Glutamatergic neuron (in vitro differentiated cells): ENCODE results near the gene KRT76. TPM values are rescaled to one million over a fixed set of nuclear protein-coding genes. Genes with fewer than 3 reads are reported as not detected.

Experiments
- DNase-seq: peaks from one replicate; pipeline ENCODE4 v3.0.0; 2022
- H3K27ac Mint-ChIP-seq: one replicate; pipeline ENCODE4 v1.8.0; 2020; ENCODE audit warnings: mild to moderate bottlenecking, mixed read lengths, inconsistent platforms; ENCODE audit not compliant: unreplicated experiment
- H3K27me3 Mint-ChIP-seq: one replicate; pipeline ENCODE4 v1.8.0; 2020; ENCODE audit warnings: mild to moderate bottlenecking, moderate library complexity, mixed read lengths, inconsistent platforms; ENCODE audit not compliant: unreplicated experiment
- H3K36me3 Mint-ChIP-seq: one replicate; pipeline ENCODE4 v1.8.0; 2020; ENCODE audit warnings: mild to moderate bottlenecking, mixed read lengths, inconsistent platforms; ENCODE audit not compliant: unreplicated experiment
- H3K4me1 Mint-ChIP-seq: one replicate; pipeline ENCODE4 v1.8.0; 2020; ENCODE audit warnings: mild to moderate bottlenecking, low read depth, mixed read lengths, inconsistent platforms; ENCODE audit not compliant: unreplicated experiment
- H3K4me3 Mint-ChIP-seq: one replicate; pipeline ENCODE4 v1.8.0; 2020; ENCODE audit warnings: mild to moderate bottlenecking, mixed read lengths, inconsistent platforms; ENCODE audit not compliant: unreplicated experiment
- H3K9me3 Mint-ChIP-seq: one replicate; pipeline ENCODE4 v1.8.0; 2020; ENCODE audit warnings: mild to moderate bottlenecking, moderate library complexity, mixed read lengths, inconsistent platforms; ENCODE audit not compliant: unreplicated experiment
- CTCF ChIP-seq: fragments of 200-600 bp; sonication (generic); IDR thresholded peaks from one replicate; pipeline ENCODE4 v1.5.0; 2021; ENCODE audit not compliant: partially characterized antibody, unreplicated experiment
- total RNA-seq: library from RNA; stranded (reverse); fragmentation: NEBNext Ultra II Directional; extraction: Animal tissue kit (Norgen Biotek cat#: 25700); gene quantifications from one replicate; pipeline ENCODE4 v1.2.1, GENCODE V29; 2021; ENCODE audit not compliant: unreplicated experiment

The KRT76 gene
- total RNA-seq, 1 donor from 2014 or later: not detected

DNA sequence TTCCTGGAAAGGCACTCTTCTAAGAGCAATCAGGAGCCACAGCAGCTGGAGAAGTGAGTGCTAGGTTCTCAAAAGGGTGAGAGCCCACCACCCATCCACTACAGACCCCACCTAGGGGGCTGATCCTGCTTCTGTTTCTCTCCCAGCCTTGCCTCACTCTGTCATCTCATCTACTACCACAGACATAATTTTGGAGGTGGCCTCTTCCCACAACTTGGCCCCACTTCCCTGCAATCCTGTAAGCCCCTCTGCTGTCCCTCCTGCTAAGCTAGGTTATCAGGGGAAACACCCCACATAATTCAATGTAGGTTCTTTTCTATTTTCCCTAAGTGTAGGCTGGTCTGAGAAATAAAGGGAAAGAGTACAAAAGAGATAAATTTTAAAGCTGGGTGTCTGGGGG is 16.5 kb downstream of the KRT76 start:
- Mint-ChIP-seq H3K9me3 (no peaks in the 10 kb centered on the region), H3K36me3 (no peaks in the 10 kb centered on the region), H3K27ac (no peak overlapping the region), H3K4me1 (no peaks in the 10 kb centered on the region), H3K27me3 (no peaks in the 10 kb centered on the region), H3K4me3 (no peak overlapping the region)
- no peak for DNase-seq
- TF ChIP-seq CTCF: no peak

DNA sequence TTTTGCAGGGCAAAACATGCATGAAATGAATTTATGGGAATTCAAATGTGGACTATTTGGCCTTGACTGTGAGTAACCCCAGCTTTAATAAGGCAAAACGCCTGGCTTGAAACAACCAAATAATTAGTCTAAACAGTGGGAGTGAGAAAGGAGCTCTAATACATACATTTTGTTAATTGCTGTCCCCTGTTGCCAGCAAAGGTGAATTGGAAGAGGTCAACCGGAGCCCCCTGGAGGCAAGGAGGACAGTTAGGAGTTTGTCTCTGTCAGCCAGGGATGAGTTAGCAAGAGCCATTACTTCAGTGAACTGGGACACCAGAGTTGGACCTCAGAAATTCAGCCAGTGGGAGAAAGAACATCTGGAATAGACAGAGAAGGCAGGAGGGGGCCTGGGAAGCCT is 17.4 kb downstream of the KRT76 start:
- no peak for TF ChIP-seq CTCF
- Mint-ChIP-seq H3K27me3 (no peaks in the 10 kb centered on the region), H3K4me1 (no peaks in the 10 kb centered on the region), H3K36me3 (no peaks in the 10 kb centered on the region), H3K4me3 (no peak overlapping the region), H3K27ac (no peak overlapping the region), H3K9me3 (no peaks in the 10 kb centered on the region)
- DNase-seq: no peak

GRCh38 chr12:52759218-52759617 is 17.9 kb downstream of the KRT76 start:
- TF ChIP-seq CTCF: no peak
- Mint-ChIP-seq H3K4me3 (no peak overlapping the region), H3K4me1 (no peaks in the 10 kb centered on the region), H3K27ac (no peak overlapping the region), H3K27me3 (no peaks in the 10 kb centered on the region), H3K36me3 (no peaks in the 10 kb centered on the region), H3K9me3 (no peaks in the 10 kb centered on the region)
- DNase-seq: no peak

DNA sequence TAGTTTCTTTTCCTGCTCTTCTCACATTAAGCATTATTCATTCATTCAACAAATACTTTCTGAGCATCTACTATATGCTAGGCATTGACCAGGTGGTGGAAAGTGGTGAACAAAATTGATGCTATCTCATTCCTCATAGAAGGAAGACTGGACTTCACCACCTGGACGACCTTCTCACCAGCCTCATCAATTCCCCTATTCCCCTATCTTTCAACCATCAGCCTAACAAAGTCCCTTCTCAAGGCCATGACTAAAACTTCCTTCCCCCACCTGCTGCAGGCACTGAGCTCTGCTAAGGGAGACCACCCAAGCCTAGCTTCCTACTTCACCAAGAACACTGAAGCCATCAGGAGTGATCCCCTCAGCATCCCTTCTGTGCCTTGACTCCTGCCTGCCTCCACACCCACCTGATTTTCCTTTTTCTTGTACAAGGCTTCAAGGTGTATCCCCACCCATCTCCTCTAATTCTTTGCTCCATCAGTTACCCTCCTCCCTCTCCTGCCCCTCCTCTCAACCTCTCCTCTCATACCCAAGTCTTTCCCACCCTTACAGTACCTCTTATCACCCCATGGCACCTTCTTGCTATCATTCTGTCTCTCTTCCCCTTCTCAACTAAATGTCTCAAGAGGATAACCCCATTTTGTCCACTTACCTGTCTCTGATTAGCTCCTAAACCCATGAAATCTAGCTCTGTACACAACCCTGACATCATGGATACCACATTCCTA is 19.5 kb downstream of the KRT76 start:
- H3K4me1 Mint-ChIP-seq: no peaks in the 10 kb centered on the region

More for the DNA sequence above, 19.5 kb downstream of the KRT76 start:
- peaks cover 2% of the 10 kb centered on the region for H3K27me3 Mint-ChIP-seq
- DNase-seq: no peak
- no peak overlapping the region for H3K27ac Mint-ChIP-seq
- H3K36me3 Mint-ChIP-seq: no peaks in the 10 kb centered on the region
- no peaks in the 10 kb centered on the region for H3K9me3 Mint-ChIP-seq
- no peak overlapping the region for H3K4me3 Mint-ChIP-seq
- no peak for TF ChIP-seq CTCF
